GM23338 (cell line): ENCODE data around the gene RHOH. TPM values are rescaled to one million over a fixed set of nuclear protein-coding genes. Genes with fewer than 3 reads are reported as not detected.

Experiments used
- ATAC-seq: fragments of 200-7000 bp; cut with Tn5 transposase; 3 replicates; pipeline ENCODE4 v1.9.1; 2020
- DNase-seq: peaks from one replicate; pipeline ENCODE4 v3.0.0-alpha.2; 2015; ENCODE audit warnings: low spot score
- H2AFZ ChIP-seq: fragments of 200-600 bp; sonication (generic); 2 replicates; pipeline ENCODE4 v1.8.0; 2016; ENCODE audit warnings: antibody characterized with exemption, mild to moderate bottlenecking, moderate library complexity
- H3F3A ChIP-seq: fragments of 200-600 bp; sonication (generic); replicated peaks from 2 replicates; pipeline ENCODE4 v1.8.0; 2017; ENCODE audit warnings: antibody characterized with exemption, mixed run types, low read depth
- H3K27ac ChIP-seq: fragments of 200-600 bp; sonication (generic); 2 replicates; pipeline ENCODE4 v1.6.1; 2016; ENCODE audit warnings: low read depth
- H3K27me3 ChIP-seq: fragments of 200-600 bp; sonication (generic); 2 replicates; pipeline ENCODE4 v1.8.0; 2016; ENCODE audit warnings: mild to moderate bottlenecking, mixed run types, moderate library complexity; ENCODE audit not compliant: insufficient read depth
- H3K36me3 ChIP-seq: fragments of 200-600 bp; sonication (generic); 2 replicates; pipeline ENCODE4 v1.8.0; 2016; ENCODE audit warnings: mild to moderate bottlenecking; ENCODE audit not compliant: insufficient read depth
- H3K4me1 ChIP-seq: fragments of 200-600 bp; sonication (generic); 2 replicates; pipeline ENCODE4 v1.8.0; 2016; ENCODE audit warnings: mild to moderate bottlenecking, moderate library complexity; ENCODE audit not compliant: insufficient read depth
- H3K4me2 ChIP-seq: fragments of 200-600 bp; sonication (generic); 2 replicates; pipeline ENCODE4 v1.7.1; 2017; ENCODE audit warnings: mixed run types
- H3K4me3 ChIP-seq: fragments of 200-600 bp; sonication (generic); 2 replicates; pipeline ENCODE4 v1.6.1; 2016; ENCODE audit warnings: mixed run types
- H3K79me2 ChIP-seq: fragments of 200-600 bp; sonication (generic); replicated peaks from 2 replicates; pipeline ENCODE4 v1.8.0; 2017; ENCODE audit warnings: mild to moderate bottlenecking; ENCODE audit not compliant: insufficient read depth
- H3K9me2 ChIP-seq: fragments of 200-600 bp; sonication (generic); 2 replicates; pipeline ENCODE4 v1.8.0; 2017; ENCODE audit not compliant: insufficient read depth
- H4K20me1 ChIP-seq: fragments of 200-600 bp; sonication (generic); replicated peaks from 2 replicates; pipeline ENCODE4 v1.8.0; 2017; ENCODE audit warnings: mild to moderate bottlenecking; ENCODE audit not compliant: insufficient read depth
- H3K27ac Mint-ChIP-seq: 2 replicates; pipeline ENCODE4 v1.8.0; 2020; ENCODE audit warnings: inconsistent platforms, mild to moderate bottlenecking, moderate library complexity, mixed read lengths
- H3K27me3 Mint-ChIP-seq: 3 replicates; pipeline ENCODE4 v1.8.0; 2022; ENCODE audit warnings: low read depth, mild to moderate bottlenecking, moderate library complexity, mixed read lengths, inconsistent platforms; ENCODE audit not compliant: insufficient read depth, poor library complexity
- H3K36me3 Mint-ChIP-seq: 3 replicates; pipeline ENCODE4 v1.8.0; 2021; ENCODE audit warnings: low read depth, mild to moderate bottlenecking, inconsistent platforms, moderate library complexity, mixed read lengths
- H3K4me1 Mint-ChIP-seq: 3 replicates; pipeline ENCODE4 v1.8.0; 2020; ENCODE audit warnings: mild to moderate bottlenecking, inconsistent platforms, mixed read lengths
- H3K4me3 Mint-ChIP-seq: 3 replicates; pipeline ENCODE4 v1.8.0; 2021; ENCODE audit warnings: moderate library complexity, mild to moderate bottlenecking, inconsistent platforms, mixed read lengths
- H3K9me3 Mint-ChIP-seq: 3 replicates; pipeline ENCODE4 v1.8.0; 2020; ENCODE audit warnings: moderate library complexity, mild to moderate bottlenecking, inconsistent platforms, mixed read lengths
- CREB1 ChIP-seq: fragments of 250-450 bp; sonication (Bioruptor Pico); IDR thresholded peaks from 2 replicates; pipeline ENCODE4 v1.5.0; 2020; ENCODE audit warnings: low read depth, mild to moderate bottlenecking, moderate library complexity
- EZH2 ChIP-seq: fragments of 200-600 bp; sonication (generic); IDR thresholded peaks from one replicate; pipeline ENCODE4 v1.8.0; 2017; ENCODE audit warnings: antibody characterized with exemption, mild to moderate bottlenecking, low read depth; ENCODE audit not compliant: unreplicated experiment
- EZH2phosphoT487 ChIP-seq: fragments of 200-600 bp; sonication (generic); IDR thresholded peaks from one replicate; pipeline ENCODE4 v1.8.1; 2018; ENCODE audit warnings: antibody characterized with exemption; ENCODE audit not compliant: unreplicated experiment
- JUNB ChIP-seq: IDR thresholded peaks from one replicate; pipeline ENCODE4 v1.6.1; 2016; ENCODE audit warnings: antibody characterized with exemption; ENCODE audit not compliant: unreplicated experiment
- NANOG ChIP-seq: IDR thresholded peaks from 2 replicates; pipeline ENCODE4 v1.6.1; 2016; ENCODE audit warnings: antibody characterized with exemption, borderline replicate concordance
- POLR2AphosphoS5 ChIP-seq: IDR thresholded peaks from 2 replicates; pipeline ENCODE4 v1.6.1; 2016; ENCODE audit warnings: antibody characterized with exemption, low read depth
- STAT1 ChIP-seq: IDR thresholded peaks from one replicate; pipeline ENCODE4 v1.6.1; 2016; ENCODE audit warnings: antibody characterized with exemption; ENCODE audit not compliant: unreplicated experiment
- ZNF114 ChIP-seq: fragments of 250-450 bp; sonication (Bioruptor Pico); IDR thresholded peaks from 2 replicates; pipeline ENCODE4 v1.5.0; 2020; ENCODE audit warnings: mild to moderate bottlenecking, moderate library complexity
- ZNF331 ChIP-seq: fragments of 250-450 bp; sonication (Bioruptor Pico); IDR thresholded peaks from 2 replicates; pipeline ENCODE4 v1.5.0; 2020; ENCODE audit warnings: low read depth, mild to moderate bottlenecking, moderate library complexity
- polyA plus RNA-seq: library from polyadenylated mRNA; unstranded; fragments of >200 nt; fragmentation: Nextera tagmentation; extraction: Ambion mirVana; gene quantifications from 2 replicates; pipeline ENCODE4 v1.2.1, GENCODE V29; 2016
- total RNA-seq: library from RNA; depleted of rRNA; stranded (reverse); fragments of >200 nt; shearing (Covaris generic); gene quantifications from 2 replicates; pipeline ENCODE4 v1.2.3, GENCODE V29; 2014
- TF ChIP-seq, protein P1 (sequence below): IDR thresholded peaks from 2 replicates; pipeline ENCODE4 v1.6.1; 2016; ENCODE audit warnings: antibody characterized with exemption
- TF ChIP-seq, protein P2 (sequence below): IDR thresholded peaks from one replicate; pipeline ENCODE4 v1.6.1; 2018; ENCODE audit warnings: antibody characterized with exemption; ENCODE audit not compliant: unreplicated experiment
- TF ChIP-seq, protein P3 (sequence below): fragments of 250-450 bp; sonication (Bioruptor Pico); IDR thresholded peaks from 2 replicates; pipeline ENCODE4 v1.5.0; 2020; ENCODE audit warnings: mild to moderate bottlenecking, moderate library complexity
- TF ChIP-seq, protein P4 (sequence below), 2 experiments: fragments of 200-600 bp in 1 of 2; sonication (generic) in 1 of 2; conservative IDR thresholded peaks; 2 replicates each; pipeline versions ENCODE4 v1.5.1 to v1.6.1; 2016 to 2017; ENCODE audit warnings: antibody characterized with exemption in 2 of 2, low read depth in 2 of 2, mild to moderate bottlenecking in 2 of 2, moderate library complexity in 1 of 2

RHOH gene
- total and polyA plus RNA-seq, 2 experiments from 2014 or later, result 2.2 to 3.7 TPM

DNA sequence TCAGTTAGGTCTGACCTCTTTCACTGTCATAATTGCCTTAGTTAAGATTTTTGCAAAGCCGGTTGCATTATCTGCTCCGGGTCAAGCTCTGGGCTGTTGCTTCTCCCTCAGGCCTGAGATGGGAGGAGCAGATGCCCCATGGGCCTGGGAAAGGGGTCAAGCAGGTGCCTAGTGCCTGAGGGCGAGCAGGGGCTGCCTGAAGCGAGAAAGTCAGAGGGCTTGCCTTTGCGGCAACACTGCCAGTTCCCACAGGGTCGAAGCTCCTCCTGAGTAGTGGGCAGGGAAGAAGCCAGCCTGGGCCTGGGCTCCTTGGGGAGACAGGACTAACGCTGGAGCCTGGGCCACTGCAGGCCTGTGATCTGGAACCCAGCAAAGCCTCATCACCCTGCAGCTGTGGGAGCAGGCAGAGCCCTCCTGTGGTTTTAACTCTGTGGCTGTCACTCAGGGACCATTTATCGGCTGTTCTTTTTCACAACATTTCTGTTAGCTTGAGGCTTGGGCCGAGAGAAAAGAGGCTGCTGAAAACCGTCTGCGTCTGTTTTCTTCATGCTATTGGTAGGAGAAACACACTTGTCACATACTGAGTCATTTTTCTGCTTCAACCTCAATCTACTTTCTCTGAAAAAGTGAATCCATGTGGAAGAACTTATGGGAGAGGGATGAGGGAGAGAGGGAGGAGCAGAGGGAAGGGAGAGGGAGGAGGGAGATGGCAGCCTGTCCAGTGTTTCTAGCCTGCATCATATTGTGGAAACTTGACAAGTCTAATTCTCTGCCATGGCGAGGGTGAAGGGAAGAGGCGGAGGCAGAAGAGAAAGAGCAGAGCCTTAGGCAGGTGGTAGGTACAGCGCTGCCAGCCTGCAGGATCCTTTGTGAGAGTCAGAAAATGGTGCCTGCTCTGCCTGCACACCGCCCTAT, 68.4 kb downstream of the RHOH start:
- H3K36me3 ChIP-seq, result no peaks in the 10 kb centered on the region; the same call in 1 of the 2 replicates
- Mint-ChIP-seq H3K4me1 (peaks cover 21% of the 10 kb centered on the region), H3K4me3 (no peak overlapping the region), H3K27me3 (peaks cover 6% of the 10 kb centered on the region), H3K9me3 (no peaks in the 10 kb centered on the region), H3K27ac (no peak overlapping the region), H3K36me3 (no peaks in the 10 kb centered on the region)
- DNase-seq (no peak), ATAC-seq (peak; percentile 73)
- peaks cover 4% of the 10 kb centered on the region; the same call in 1 of the 2 replicates for H3K9me2 ChIP-seq
- no peaks in the 10 kb centered on the region for H3F3A ChIP-seq
- no peak overlapping the region for H3K4me2 ChIP-seq
- H2AFZ ChIP-seq, result peak overlapping the region; percentile 93
- 0 out of 2 replicates have a peak, but pooled peaks cover 4% of the 10 kb centered on the region for H3K4me1 ChIP-seq
- H3K79me2 ChIP-seq, result no peaks in the 10 kb centered on the region
- H4K20me1 ChIP-seq, result no peaks in the 10 kb centered on the region
- no peak overlapping the region for H3K4me3 ChIP-seq
- no peak overlapping the region for H3K27ac ChIP-seq
- no peaks in the 10 kb centered on the region for H3K27me3 ChIP-seq
- TF ChIP-seq, protein P1, sequence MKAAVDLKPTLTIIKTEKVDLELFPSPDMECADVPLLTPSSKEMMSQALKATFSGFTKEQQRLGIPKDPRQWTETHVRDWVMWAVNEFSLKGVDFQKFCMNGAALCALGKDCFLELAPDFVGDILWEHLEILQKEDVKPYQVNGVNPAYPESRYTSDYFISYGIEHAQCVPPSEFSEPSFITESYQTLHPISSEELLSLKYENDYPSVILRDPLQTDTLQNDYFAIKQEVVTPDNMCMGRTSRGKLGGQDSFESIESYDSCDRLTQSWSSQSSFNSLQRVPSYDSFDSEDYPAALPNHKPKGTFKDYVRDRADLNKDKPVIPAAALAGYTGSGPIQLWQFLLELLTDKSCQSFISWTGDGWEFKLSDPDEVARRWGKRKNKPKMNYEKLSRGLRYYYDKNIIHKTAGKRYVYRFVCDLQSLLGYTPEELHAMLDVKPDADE, result no peak
- TF ChIP-seq EZH2 (no peak), POLR2AphosphoS5 (no peak), JUNB (no peak), ZNF331 (CRISPR knock-in tag) (no peak), EZH2phosphoT487 (no peak), NANOG (no peak), ZNF114 (CRISPR knock-in tag) (no peak), CREB1 (CRISPR knock-in tag) (no peak), STAT1 (no peak)
- TF ChIP-seq, protein P2, sequence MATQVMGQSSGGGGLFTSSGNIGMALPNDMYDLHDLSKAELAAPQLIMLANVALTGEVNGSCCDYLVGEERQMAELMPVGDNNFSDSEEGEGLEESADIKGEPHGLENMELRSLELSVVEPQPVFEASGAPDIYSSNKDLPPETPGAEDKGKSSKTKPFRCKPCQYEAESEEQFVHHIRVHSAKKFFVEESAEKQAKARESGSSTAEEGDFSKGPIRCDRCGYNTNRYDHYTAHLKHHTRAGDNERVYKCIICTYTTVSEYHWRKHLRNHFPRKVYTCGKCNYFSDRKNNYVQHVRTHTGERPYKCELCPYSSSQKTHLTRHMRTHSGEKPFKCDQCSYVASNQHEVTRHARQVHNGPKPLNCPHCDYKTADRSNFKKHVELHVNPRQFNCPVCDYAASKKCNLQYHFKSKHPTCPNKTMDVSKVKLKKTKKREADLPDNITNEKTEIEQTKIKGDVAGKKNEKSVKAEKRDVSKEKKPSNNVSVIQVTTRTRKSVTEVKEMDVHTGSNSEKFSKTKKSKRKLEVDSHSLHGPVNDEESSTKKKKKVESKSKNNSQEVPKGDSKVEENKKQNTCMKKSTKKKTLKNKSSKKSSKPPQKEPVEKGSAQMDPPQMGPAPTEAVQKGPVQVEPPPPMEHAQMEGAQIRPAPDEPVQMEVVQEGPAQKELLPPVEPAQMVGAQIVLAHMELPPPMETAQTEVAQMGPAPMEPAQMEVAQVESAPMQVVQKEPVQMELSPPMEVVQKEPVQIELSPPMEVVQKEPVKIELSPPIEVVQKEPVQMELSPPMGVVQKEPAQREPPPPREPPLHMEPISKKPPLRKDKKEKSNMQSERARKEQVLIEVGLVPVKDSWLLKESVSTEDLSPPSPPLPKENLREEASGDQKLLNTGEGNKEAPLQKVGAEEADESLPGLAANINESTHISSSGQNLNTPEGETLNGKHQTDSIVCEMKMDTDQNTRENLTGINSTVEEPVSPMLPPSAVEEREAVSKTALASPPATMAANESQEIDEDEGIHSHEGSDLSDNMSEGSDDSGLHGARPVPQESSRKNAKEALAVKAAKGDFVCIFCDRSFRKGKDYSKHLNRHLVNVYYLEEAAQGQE, result no peak
- TF ChIP-seq, protein P3, sequence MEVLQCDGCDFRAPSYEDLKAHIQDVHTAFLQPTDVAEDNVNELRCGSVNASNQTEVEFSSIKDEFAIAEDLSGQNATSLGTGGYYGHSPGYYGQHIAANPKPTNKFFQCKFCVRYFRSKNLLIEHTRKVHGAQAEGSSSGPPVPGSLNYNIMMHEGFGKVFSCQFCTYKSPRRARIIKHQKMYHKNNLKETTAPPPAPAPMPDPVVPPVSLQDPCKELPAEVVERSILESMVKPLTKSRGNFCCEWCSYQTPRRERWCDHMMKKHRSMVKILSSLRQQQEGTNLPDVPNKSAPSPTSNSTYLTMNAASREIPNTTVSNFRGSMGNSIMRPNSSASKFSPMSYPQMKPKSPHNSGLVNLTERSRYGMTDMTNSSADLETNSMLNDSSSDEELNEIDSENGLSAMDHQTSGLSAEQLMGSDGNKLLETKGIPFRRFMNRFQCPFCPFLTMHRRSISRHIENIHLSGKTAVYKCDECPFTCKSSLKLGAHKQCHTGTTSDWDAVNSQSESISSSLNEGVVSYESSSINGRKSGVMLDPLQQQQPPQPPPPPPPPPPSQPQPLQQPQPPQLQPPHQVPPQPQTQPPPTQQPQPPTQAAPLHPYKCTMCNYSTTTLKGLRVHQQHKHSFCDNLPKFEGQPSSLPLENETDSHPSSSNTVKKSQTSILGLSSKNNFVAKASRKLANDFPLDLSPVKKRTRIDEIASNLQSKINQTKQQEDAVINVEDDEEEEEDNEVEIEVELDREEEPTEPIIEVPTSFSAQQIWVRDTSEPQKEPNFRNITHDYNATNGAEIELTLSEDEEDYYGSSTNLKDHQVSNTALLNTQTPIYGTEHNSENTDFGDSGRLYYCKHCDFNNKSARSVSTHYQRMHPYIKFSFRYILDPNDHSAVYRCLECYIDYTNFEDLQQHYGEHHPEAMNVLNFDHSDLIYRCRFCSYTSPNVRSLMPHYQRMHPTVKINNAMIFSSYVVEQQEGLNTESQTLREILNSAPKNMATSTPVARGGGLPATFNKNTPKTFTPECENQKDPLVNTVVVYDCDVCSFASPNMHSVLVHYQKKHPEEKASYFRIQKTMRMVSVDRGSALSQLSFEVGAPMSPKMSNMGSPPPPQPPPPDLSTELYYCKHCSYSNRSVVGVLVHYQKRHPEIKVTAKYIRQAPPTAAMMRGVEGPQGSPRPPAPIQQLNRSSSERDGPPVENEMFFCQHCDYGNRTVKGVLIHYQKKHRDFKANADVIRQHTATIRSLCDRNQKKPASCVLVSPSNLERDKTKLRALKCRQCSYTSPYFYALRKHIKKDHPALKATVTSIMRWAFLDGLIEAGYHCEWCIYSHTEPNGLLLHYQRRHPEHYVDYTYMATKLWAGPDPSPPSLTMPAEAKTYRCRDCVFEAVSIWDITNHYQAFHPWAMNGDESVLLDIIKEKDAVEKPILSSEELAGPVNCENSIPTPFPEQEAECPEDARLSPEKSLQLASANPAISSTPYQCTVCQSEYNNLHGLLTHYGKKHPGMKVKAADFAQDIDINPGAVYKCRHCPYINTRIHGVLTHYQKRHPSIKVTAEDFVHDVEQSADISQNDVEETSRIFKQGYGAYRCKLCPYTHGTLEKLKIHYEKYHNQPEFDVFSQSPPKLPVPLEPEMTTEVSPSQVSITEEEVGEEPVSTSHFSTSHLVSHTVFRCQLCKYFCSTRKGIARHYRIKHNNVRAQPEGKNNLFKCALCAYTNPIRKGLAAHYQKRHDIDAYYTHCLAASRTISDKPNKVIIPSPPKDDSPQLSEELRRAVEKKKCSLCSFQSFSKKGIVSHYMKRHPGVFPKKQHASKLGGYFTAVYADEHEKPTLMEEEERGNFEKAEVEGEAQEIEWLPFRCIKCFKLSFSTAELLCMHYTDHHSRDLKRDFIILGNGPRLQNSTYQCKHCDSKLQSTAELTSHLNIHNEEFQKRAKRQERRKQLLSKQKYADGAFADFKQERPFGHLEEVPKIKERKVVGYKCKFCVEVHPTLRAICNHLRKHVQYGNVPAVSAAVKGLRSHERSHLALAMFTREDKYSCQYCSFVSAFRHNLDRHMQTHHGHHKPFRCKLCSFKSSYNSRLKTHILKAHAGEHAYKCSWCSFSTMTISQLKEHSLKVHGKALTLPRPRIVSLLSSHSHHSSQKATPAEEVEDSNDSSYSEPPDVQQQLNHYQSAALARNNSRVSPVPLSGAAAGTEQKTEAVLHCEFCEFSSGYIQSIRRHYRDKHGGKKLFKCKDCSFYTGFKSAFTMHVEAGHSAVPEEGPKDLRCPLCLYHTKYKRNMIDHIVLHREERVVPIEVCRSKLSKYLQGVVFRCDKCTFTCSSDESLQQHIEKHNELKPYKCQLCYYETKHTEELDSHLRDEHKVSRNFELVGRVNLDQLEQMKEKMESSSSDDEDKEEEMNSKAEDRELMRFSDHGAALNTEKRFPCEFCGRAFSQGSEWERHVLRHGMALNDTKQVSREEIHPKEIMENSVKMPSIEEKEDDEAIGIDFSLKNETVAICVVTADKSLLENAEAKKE (CRISPR knock-in tag), result no peak
- TF ChIP-seq, protein P4, sequence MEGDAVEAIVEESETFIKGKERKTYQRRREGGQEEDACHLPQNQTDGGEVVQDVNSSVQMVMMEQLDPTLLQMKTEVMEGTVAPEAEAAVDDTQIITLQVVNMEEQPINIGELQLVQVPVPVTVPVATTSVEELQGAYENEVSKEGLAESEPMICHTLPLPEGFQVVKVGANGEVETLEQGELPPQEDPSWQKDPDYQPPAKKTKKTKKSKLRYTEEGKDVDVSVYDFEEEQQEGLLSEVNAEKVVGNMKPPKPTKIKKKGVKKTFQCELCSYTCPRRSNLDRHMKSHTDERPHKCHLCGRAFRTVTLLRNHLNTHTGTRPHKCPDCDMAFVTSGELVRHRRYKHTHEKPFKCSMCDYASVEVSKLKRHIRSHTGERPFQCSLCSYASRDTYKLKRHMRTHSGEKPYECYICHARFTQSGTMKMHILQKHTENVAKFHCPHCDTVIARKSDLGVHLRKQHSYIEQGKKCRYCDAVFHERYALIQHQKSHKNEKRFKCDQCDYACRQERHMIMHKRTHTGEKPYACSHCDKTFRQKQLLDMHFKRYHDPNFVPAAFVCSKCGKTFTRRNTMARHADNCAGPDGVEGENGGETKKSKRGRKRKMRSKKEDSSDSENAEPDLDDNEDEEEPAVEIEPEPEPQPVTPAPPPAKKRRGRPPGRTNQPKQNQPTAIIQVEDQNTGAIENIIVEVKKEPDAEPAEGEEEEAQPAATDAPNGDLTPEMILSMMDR (conservative IDR thresholded peaks at IDR 0.05; ENCODE audit: low read depth in 2 of 2), result no peak
